GM18505 (cell line): Measurements from ENCODE around the gene DAPK2.

ENCODE experiments used
- ATAC-seq: cut with Tn5 transposase; IDR thresholded peaks from one replicate; pipeline ENCODE4 v1.9.1; 2021; ENCODE audit not compliant: unreplicated experiment
- POLR2A ChIP-seq: IDR thresholded peaks from 4 replicates; pipeline ENCODE4 v1.6.1; 2011; ENCODE audit warnings: borderline replicate concordance; ENCODE audit not compliant: insufficient read depth, insufficient read length; ENCODE audit errors: extremely low read depth

Gene DAPK2

DNA sequence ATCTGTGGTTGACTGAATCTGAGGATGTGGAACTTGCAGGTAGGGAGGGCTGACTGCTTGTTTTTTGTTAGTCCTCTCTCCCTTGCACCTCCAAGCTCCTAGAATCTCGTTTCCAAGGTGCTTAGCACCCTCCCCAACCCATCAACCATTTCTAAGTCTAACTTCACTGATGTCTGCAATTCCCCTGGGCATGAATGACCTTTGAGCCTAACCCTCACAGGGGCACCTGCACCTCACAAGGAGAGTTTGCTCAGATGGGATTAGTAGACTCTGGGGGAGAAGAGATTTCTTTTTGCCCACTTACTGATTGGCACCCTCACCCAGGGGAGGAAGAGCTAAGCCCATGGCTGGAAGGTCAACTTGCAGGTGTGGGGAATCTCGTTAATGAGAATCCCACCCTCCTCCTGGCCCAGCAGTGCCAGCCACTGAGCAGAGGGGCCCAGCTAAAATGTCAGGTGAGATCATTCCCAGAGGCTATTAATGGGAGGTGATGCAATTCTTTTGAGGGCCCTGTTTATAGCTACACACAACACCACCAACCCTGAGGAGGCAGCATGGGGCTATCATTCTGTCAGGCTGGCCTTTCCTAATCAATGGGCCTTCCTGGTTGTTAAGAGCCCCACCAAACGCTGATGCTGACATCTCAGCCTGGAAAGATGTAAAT is 130.9 kb downstream of the DAPK2 start:
- no peak for ATAC-seq

DNA sequence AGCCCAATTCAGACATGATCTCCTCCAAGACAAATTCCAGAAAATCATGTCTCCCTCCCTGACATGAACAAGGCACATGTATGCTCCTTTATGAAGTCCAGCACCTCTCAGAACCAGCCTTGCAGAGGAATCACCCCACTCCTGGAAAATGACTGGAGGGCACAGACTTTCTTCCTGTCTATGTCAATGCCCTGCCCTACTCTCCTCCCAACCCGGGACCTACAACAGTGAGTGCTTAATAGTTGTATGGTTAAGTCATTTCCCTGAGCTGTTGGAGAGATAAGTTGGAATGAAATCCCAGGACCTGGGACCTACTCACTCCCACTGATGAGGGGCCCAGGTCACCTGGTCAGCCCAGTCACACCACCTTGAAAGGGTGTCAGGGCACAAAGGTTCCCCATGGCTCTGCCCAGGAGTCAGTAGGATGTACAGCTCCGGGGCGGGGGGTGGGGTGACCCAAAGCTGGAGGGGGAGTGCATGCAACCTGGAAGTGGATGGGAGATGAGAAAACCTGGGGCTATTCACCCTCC is 132.4 kb downstream of the DAPK2 start:
- no peak for ATAC-seq
- TF ChIP-seq POLR2A, result no peak

More for the DNA sequence above, 130.9 kb downstream of the DAPK2 start:
- TF ChIP-seq POLR2A, result no peak

DNA sequence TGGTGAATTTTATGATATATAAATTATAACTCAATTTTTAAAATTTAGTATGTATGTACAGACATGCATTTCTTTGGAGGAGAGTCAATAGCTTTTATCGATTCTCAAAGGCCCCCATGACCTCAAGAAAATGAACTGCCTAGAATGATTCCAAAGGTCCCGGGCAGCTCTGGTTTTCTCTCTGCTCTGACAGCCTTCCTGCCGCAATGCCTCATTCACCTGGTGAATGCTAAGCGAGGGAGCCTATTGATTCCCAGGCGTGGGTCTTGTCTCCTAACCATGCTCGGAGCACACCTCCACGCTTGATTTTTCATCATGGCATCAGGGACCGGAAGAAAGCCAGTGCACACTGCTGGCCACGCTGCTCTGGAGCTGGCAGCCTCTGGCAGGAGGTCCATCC is 132.9 kb downstream of the DAPK2 start:
- ATAC-seq, result no peak
- TF ChIP-seq POLR2A, result no peak

GRCh38 chr15:63912061-63912615 is 134.1 kb downstream of the DAPK2 start:
- no peak for TF ChIP-seq POLR2A
- ATAC-seq, result no peak

- no peak for ATAC-seq
- TF ChIP-seq POLR2A, result no peak
These were observed 135.1 kb downstream of the DAPK2 start for GRCh38 chr15:63911160-63911559.

DNA sequence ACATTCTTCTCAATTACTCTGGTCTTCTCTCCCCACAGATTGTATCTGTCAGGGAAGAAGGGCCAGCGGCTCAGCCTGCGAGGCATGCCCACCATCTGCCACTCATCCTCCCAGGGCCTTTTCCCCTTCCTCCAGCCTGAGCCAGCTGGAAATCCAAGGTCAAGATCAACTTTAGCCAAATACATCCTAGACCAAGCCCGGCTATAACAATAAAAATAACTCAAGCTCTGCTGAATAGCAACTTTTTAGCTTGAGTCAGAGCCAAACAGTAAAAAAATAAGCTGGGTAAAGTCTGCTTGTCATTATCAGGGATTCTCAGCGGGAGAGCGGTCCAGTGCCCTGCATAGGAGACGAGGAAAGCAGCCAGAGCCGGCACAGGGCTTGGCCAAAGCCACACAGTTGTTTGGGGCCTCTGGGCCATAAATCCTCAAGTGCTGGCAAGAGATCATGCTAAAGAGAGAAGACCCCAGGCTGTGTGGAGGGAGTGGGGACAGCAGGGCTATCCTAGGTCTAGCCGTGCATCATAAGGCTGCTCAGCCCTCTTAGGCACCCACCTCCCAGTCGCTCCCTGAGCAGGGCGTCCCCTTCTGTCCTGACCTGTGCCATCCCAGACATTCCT is 136.4 kb downstream of the DAPK2 start:
- no peak for ATAC-seq
- no peak for TF ChIP-seq POLR2A

- TF ChIP-seq POLR2A, result no peak
- no peak for ATAC-seq
These were observed 137.3 kb downstream of the DAPK2 start for GRCh38 chr15:63908991-63909390.

- no peak for ATAC-seq
- no peak for TF ChIP-seq POLR2A
These were observed 138.0 kb downstream of the DAPK2 start for GRCh38 chr15:63908281-63908680.

GRCh38 chr15:63907521-63907920 is 138.8 kb downstream of the DAPK2 start:
- ATAC-seq, result no peak
- no peak for TF ChIP-seq POLR2A

- no peak for ATAC-seq
- no peak for TF ChIP-seq POLR2A
These were observed 140.1 kb downstream of the DAPK2 start for GRCh38 chr15:63906266-63906584.

- TF ChIP-seq POLR2A, result no peak
These were observed 140.6 kb downstream of the DAPK2 start for GRCh38 chr15:63905558-63906265.

DNA sequence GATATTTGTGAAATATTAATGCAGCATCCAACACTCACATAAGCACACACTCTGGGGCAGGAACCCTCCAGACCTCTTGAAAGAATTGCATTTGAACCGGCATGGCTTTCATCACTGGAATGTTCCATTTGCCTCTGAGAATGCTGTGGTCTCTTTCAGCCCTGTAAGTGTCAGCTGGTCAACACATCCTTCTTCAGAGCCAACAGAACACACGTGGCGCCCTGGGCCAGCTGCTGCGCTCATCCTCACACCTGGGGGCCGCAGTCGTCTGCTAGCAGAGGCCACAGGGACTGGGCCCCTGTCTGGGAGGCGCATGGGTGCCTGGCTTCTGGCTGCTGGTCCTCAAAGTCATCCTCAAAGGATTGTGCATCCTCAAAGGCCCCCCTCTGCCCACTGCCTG is 141.2 kb downstream of the DAPK2 start:
- ATAC-seq, result no peak
- no peak for TF ChIP-seq POLR2A

More at GRCh38 chr15:63905558-63906265, 140.6 kb downstream of the DAPK2 start:
- ATAC-seq, result no peak

DNA sequence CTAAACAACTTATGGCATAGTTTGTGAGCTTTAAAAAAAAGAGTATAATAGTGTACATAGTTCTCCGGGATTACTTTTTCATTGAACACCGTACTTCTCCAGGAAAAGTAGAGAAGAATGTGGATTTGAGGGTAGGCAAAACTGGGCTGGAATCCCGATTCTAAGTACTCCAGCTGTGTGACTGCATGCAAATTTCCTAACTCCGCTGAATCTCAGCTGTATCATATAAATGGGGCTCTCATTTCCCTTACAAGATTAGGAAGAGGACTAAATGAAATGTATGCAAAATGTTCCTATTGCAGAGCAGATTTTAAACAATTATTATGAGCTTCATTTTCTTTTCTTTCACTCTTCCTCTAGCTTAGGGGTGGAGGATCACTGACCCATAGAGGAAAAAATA is 142.2 kb downstream of the DAPK2 start:
- no peak for ATAC-seq

More for the DNA sequence above, 142.2 kb downstream of the DAPK2 start:
- no peak for TF ChIP-seq POLR2A
